ENCODE measurements around the gene MMP17. TPM values are rescaled to one million over a fixed set of nuclear protein-coding genes. Genes with fewer than 3 reads are reported as not detected.

MMP17 gene
- polyA plus RNA-seq, 1 donor from 2014 or later = 79.0 TPM

DNA sequence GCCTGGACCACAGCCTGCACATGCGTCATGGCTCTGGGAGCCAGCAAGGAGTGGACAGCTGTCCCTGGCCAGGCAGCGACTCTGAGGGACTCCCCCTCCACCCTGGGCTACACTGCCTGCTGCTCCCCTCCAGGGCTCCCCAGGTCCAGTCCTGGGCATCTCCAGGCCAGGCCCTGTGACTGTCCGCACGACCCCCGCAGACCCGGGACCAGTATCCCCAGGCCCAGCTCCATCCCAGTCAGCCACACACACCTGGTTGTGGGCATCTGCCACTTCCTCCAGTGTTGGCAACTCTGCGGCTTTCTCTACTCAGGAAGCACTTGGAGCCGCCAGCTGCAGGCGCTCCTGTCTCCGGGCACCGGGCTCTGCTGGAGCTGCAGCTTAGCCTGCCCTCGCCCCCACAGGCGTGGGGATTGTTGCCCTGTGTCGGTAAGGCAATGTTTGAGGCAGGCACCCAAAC, 68.6 kb downstream of the MMP17 start (continued):
- no peak for TF ChIP-seq SMC3 (conservative IDR thresholded peaks at IDR 0.05; ENCODE audit: poor library complexity)
- TF ChIP-seq MXI1 (conservative IDR thresholded peaks at IDR 0.05; ENCODE audit: poor library complexity, severe bottlenecking) = no peak

DNA sequence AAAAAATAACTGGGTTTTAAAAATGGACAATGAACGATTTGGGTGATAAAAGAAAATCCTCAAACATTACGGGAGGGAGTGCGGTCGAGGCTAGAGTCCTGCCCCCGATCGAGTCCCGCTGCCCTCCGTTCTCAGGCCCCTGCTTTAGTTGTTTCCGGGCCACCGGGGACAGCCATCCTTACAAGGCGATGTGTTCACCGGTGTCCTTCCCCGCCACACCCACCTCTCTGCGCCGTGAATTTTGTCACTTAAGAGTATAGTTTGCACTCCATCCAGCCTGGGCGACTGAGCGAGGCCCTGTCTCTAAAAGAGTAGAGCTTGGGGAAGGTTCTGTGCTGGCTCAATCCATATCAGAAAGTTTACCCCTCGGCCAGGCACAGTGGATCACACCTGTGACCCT, 69.1 kb downstream of the MMP17 start:
- no peaks in the 10 kb centered on the region for H3K36me3 ChIP-seq (ENCODE audit: insufficient read depth, low read length)
- H3K27me3 ChIP-seq (ENCODE audit: insufficient read depth, low read depth, low read length) = no peaks in the 10 kb centered on the region
- H3F3A ChIP-seq (ENCODE audit: insufficient read depth, low read length, poor library complexity, severe bottlenecking) = no peaks in the 10 kb centered on the region
- peaks cover 16% of the 10 kb centered on the region for H4K20me1 ChIP-seq (ENCODE audit: insufficient read depth)
- no peak overlapping the region for H2AFZ ChIP-seq (ENCODE audit: low read depth, low read length)
- no peak overlapping the region for H3K9ac ChIP-seq (ENCODE audit: low read length)
- H3K4me3 ChIP-seq (ENCODE audit: low read length) = no peak overlapping the region
- TF ChIP-seq TAF1 (IDR thresholded peaks at IDR 0.05; ENCODE audit: low read depth) = no peak
- H3K4me2 ChIP-seq (ENCODE audit: low read length) = no peak overlapping the region
- H3K27ac ChIP-seq (ENCODE audit: low read length) = no peak overlapping the region
- H3K9me3 ChIP-seq (ENCODE audit: low read length) = no peaks in the 10 kb centered on the region
- peaks cover 60% of the 10 kb centered on the region for H3K79me2 ChIP-seq (replicated peaks; ENCODE audit: insufficient read depth, low read length)
- no peaks in the 10 kb centered on the region for H3K9me2 ChIP-seq (ENCODE audit: insufficient read depth, low read length)

DNA sequence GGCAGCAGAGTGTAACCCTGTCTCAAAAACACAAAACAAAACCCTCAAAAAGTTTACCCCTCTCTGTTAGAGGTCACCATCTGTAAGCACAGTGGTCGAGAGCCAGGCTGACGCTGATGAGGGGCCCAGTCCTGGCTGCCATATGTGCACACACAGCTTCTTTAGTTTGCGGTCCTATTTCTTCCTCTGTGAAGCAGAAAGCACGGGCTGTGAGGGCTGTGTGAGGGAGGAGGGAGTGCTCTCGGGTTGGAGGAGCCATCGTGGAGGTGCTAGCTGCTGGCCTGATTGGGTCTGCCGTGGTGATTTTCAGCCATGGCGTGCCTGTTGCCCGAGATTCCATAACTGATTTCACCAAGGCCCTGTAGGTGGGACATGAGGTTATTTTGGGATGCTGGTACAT, 69.7 kb downstream of the MMP17 start:
- Histone ChIP-seq H3K9me3 (ENCODE audit: low read length) (no peaks in the 10 kb centered on the region), H2AFZ (ENCODE audit: low read depth, low read length) (no peak overlapping the region), H3K9me2 (ENCODE audit: insufficient read depth, low read length) (no peaks in the 10 kb centered on the region), H3K27me3 (ENCODE audit: insufficient read depth, low read depth, low read length) (no peaks in the 10 kb centered on the region), H3K36me3 (ENCODE audit: insufficient read depth, low read length) (no peaks in the 10 kb centered on the region), H3K4me2 (ENCODE audit: low read length) (no peak overlapping the region), H3K79me2 (replicated peaks; ENCODE audit: insufficient read depth, low read length) (peaks cover 63% of the 10 kb centered on the region), H3F3A (ENCODE audit: insufficient read depth, low read length, poor library complexity, severe bottlenecking) (no peaks in the 10 kb centered on the region), H3K27ac (ENCODE audit: low read length) (no peak overlapping the region), H3K9ac (ENCODE audit: low read length) (no peak overlapping the region), H4K20me1 (ENCODE audit: insufficient read depth) (peaks cover 18% of the 10 kb centered on the region), H3K4me3 (ENCODE audit: low read length) (no peak overlapping the region)
- TF ChIP-seq SMC3 (conservative IDR thresholded peaks at IDR 0.05; ENCODE audit: poor library complexity) = no peak
- TF ChIP-seq MXI1 (conservative IDR thresholded peaks at IDR 0.05; ENCODE audit: poor library complexity, severe bottlenecking) = no peak
- no peak for TF ChIP-seq EP300 (conservative IDR thresholded peaks at IDR 0.05; ENCODE audit: poor library complexity, severe bottlenecking)
- no peak for TF ChIP-seq POLR2AphosphoS5 (IDR thresholded peaks at IDR 0.05)
- no peak for TF ChIP-seq TAF1 (IDR thresholded peaks at IDR 0.05; ENCODE audit: low read depth)
- TF ChIP-seq REST (IDR thresholded peaks at IDR 0.05; ENCODE audit: borderline replicate concordance) = no peak
- no peak for TF ChIP-seq RAD21 (conservative IDR thresholded peaks at IDR 0.05)
- no peak for TF ChIP-seq CTCF (IDR thresholded peaks at IDR 0.05; ENCODE audit: poor library complexity, severe bottlenecking)
- no peak for TF ChIP-seq EZH2 (IDR thresholded peaks at IDR 0.05; ENCODE audit: borderline replicate concordance, insufficient read depth, low read length, poor library complexity, severe bottlenecking)

Data from neural cell (in vitro differentiated cells).